Spleen (tissue), 7 donors: ENCODE data around the gene USP6.

Experiments
- CTCF ChIP-seq, 11 experiments: fragments of 200-600 bp in 7 of 11; fragments of 450-650 bp in 4 of 11; sonication (generic) in 4 of 11; IDR thresholded peaks in 8 of 11; conservative IDR thresholded peaks in 3 of 11; 1 replicate in 7 of 11; 2 replicates in 4 of 11; pipeline versions ENCODE4 v1.4.0 to v1.8.0; 2016 to 2021; ENCODE audit warnings: antibody characterized with exemption in 11 of 11, inconsistent platforms in 4 of 11, mild to moderate bottlenecking in 1 of 11
- POLR2AphosphoS5 ChIP-seq, 3 donors: sonication (generic); formaldehyde crosslinking; IDR thresholded peaks; one replicate each; pipeline ENCODE4 v1.5.1; 2017; ENCODE audit warnings: antibody characterized with exemption in 3 of 3
- donor health status: DM: no; HTN: no; CAD: no; lungs with moderate emphysema.
- donor health status: DM: no; HTN: no; CAD: no.
- donor health status: DM: no; HTN: no; CAD: no.

- TF ChIP-seq CTCF (IDR thresholded peaks at IDR 0.05 in 8 of 11, conservative IDR thresholded peaks at IDR 0.05 in 3 of 11) (no peak), POLR2AphosphoS5 (IDR thresholded peaks at IDR 0.05) (no peak)
Measured at GRCh38 chr17:5080591-5080990, 35.2 kb upstream of the USP6 start.
